ENCODE results near the gene OTOP3. TPM values are rescaled to one million over a fixed set of nuclear protein-coding genes. Genes with fewer than 3 reads are reported as not detected.
A peak's percentile ranks its signal among the peaks of the same experiment; 100 is the strongest.
"Not testable (repeated sequence)": the region's sequence is repeated elsewhere in the genome, so short reads cannot be mapped to it uniquely, and the experiment has no call there.

Gene OTOP3
- total RNA-seq, 1 donor from 2014 or later: not detected

DNA sequence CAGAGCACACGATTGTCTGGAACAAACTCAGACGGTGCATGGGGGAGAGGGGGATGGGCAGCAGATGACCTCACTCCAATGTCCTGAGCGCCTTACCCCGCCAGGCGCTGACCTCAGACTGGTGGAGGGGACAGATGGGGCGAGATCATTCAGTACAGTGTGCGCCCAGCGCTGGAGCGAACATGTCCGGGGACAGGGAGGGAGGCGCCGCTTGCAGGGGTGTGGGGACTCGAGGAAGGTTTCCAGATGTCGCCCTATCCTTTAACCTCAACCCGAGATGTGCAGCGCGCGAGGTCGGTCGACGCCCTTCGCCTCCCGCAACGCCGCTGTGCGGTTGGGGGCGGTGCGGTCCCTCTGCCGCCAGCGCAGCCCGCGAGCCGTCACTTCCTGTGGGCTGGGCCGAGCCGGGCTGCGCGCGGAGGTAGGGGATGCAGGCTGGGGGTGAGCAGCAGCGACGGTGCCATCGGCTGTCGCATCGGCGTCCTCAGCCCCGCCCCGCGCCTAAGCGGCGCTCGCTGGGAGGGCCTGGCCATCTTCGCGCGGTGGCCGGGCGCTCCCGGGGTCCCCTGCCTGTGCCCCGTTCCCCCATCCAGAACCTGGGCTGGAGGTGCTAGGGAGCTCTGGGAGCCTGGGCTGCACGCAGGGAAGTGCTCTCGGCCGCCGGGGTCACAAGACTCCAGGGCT, 46.4 kb downstream of the OTOP3 start:
- Mint-ChIP-seq H3K27ac (ENCODE audit: unreplicated experiment) (peak overlapping the region; percentile 79), H3K36me3 (ENCODE audit: low read depth, unreplicated experiment) (no peaks in the 10 kb centered on the region), H3K4me1 (ENCODE audit: unreplicated experiment) (peaks cover 6% of the 10 kb centered on the region), H3K4me3 (ENCODE audit: unreplicated experiment) (peak overlapping the region; percentile 90), H3K9me3 (ENCODE audit: unreplicated experiment) (no peaks in the 10 kb centered on the region), H3K27me3 (ENCODE audit: unreplicated experiment) (peaks cover 13% of the 10 kb centered on the region)
- peak; percentile 70 for DNase-seq (ENCODE audit: low spot score)
- TF ChIP-seq, protein P1, sequence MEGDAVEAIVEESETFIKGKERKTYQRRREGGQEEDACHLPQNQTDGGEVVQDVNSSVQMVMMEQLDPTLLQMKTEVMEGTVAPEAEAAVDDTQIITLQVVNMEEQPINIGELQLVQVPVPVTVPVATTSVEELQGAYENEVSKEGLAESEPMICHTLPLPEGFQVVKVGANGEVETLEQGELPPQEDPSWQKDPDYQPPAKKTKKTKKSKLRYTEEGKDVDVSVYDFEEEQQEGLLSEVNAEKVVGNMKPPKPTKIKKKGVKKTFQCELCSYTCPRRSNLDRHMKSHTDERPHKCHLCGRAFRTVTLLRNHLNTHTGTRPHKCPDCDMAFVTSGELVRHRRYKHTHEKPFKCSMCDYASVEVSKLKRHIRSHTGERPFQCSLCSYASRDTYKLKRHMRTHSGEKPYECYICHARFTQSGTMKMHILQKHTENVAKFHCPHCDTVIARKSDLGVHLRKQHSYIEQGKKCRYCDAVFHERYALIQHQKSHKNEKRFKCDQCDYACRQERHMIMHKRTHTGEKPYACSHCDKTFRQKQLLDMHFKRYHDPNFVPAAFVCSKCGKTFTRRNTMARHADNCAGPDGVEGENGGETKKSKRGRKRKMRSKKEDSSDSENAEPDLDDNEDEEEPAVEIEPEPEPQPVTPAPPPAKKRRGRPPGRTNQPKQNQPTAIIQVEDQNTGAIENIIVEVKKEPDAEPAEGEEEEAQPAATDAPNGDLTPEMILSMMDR (IDR thresholded peaks at IDR 0.05; ENCODE audit: unreplicated experiment): no peak

DNA sequence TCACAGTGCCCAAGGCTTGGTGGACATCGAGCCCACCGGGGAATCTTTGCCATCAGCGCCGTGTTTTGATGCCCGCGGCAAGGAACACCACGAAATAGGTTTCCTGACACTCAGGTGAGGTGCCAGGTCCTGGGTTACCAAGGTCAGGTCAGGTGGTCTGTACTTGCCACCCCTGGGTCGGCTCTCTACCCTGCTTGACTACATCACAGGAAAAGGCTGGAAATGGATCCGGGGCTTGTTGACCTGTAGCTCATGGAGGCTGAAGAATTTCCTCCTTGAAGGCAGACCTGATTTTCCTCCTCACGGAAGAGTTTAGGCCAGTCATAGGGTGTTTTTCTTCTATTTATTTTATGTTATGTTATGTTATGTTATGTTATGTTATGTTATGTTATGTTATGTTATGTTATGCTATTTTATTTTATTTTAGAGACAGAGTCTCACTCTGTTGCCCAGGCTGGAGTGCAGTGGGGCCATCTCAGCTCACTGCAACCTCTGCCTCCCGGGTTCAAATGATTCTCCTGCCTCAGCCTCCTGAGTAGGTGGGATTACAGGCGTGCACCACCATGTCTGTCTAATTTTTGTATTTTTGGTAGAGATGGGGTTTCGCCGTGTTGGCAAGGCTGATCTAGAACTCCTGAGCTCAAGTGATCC, 47.1 kb downstream of the OTOP3 start:
- peaks cover 12% of the 10 kb centered on the region for H3K27me3 Mint-ChIP-seq (ENCODE audit: unreplicated experiment)
- peak overlapping the region; percentile 87 for H3K4me3 Mint-ChIP-seq (ENCODE audit: unreplicated experiment)
- not testable (repeated sequence) for H3K4me1 Mint-ChIP-seq (ENCODE audit: unreplicated experiment); H3K36me3 Mint-ChIP-seq (ENCODE audit: low read depth, unreplicated experiment); DNase-seq (ENCODE audit: low spot score); H3K9me3 Mint-ChIP-seq (ENCODE audit: unreplicated experiment)
- H3K27ac Mint-ChIP-seq (ENCODE audit: unreplicated experiment): peak overlapping the region; percentile 59

DNA sequence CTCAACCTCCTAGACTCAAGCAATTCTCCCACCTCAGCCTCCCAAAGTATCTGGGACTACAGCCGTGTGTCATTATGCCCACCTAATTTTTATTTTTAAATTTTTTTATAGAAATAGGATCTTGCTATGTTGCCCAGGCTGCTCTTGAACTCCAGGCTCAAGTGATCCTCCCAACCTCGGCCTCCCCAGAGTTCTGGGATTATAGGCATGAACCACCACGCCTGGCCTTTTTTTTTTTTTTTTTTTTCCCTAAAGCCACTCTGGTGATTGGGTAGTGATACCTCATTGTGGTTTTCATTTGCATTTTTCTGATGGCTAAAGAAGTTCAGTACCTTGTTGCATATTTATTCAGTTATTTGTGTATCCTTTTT, 50.5 kb downstream of the OTOP3 start:
- no peak for DNase-seq (ENCODE audit: low spot score)
- TF ChIP-seq, protein P1 (IDR thresholded peaks at IDR 0.05; ENCODE audit: unreplicated experiment): no peak
- Mint-ChIP-seq H3K27me3 (ENCODE audit: unreplicated experiment) (peaks cover 7% of the 10 kb centered on the region), H3K4me1 (ENCODE audit: unreplicated experiment) (peaks cover 18% of the 10 kb centered on the region), H3K36me3 (ENCODE audit: low read depth, unreplicated experiment) (no peaks in the 10 kb centered on the region), H3K9me3 (ENCODE audit: unreplicated experiment) (no peaks in the 10 kb centered on the region), H3K27ac (ENCODE audit: unreplicated experiment) (no peak overlapping the region), H3K4me3 (ENCODE audit: unreplicated experiment) (no peak overlapping the region)

DNA sequence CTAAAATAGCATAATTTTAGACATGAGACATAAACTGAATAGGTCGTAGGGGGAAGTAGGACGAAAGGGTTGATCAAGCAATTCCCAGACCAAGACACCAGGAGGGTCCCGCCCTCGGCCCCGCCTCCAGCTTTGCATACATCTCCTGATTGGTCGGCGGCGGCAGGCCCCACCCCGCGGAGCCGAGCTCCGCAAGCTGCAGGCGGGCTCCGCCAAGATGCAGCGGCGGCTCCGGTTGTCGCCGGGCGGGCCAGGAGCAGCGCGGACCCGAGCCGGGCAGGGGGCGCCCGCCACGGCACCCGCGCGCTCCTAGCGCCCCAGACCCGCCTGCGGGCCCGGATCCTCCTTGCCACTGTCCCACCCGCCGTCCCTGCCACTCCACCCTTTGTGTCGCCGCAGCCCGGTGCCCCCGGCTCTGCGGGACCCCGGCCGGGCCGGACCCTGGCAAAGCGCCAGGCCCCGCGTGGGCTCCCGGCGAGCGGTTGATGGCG, 51.8 kb downstream of the OTOP3 start, which contains the start of gene CDR2L:
Gene CDR2L, plus strand, starts transcription at position 215 of the 491 bp plus-strand sequence. CDS start 412 bp downstream, outside the sequence.
- peaks cover 4% of the 10 kb centered on the region for H3K27me3 Mint-ChIP-seq (ENCODE audit: unreplicated experiment)
- H3K4me1 Mint-ChIP-seq (ENCODE audit: unreplicated experiment): peaks cover 21% of the 10 kb centered on the region
- H3K4me3 Mint-ChIP-seq (ENCODE audit: unreplicated experiment): peak within 1 kb of the TSS; percentile 92
- TF ChIP-seq, protein P1 (IDR thresholded peaks at IDR 0.05; ENCODE audit: unreplicated experiment): peak; percentile 1
- H3K27ac Mint-ChIP-seq (ENCODE audit: unreplicated experiment): peak within 1 kb of the TSS; percentile 91
- peak; percentile 96 for DNase-seq (ENCODE audit: low spot score)
- no peaks in the 10 kb centered on the region for H3K36me3 Mint-ChIP-seq (ENCODE audit: low read depth, unreplicated experiment)
- H3K9me3 Mint-ChIP-seq (ENCODE audit: unreplicated experiment): no peaks in the 10 kb centered on the region

DNA sequence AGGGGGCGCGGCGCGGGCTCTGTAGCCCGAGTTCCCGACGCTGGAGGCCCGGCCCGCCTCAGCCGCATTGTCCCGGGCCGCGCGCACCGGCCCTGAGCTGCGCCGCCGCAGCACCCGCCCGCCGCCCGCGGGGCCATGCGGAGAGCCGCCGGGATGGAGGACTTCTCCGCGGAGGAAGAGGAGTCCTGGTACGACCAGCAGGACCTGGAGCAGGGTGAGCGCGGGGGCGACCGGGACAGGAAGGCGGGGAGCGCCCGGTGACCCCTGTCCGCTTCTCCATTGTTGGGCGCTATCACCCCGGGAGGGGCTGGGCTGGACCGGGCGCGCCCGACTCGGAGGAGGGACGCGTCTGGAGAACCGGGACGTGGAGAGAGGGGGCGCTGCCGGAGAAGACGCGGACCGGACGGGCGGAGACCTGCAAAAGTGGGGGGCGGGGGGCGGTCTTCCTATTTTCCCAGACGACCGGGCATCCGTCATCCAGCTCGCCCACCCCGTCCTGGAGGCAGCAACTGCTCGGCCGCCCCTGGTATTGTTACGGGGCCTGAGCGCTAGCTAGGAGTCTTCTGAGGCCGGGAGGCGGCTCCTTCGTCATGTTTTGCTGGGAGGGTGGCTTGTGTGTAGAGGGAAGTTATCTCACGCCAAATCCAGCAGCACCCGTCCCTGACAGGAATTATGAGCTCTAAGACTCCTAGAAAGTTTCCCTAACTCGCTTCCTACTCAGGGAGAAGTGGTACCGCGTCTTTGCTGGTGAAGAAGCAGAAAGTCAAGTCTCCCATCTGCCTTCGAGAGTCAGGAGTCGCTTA, 52.4 kb downstream of the OTOP3 start:
- H3K27me3 Mint-ChIP-seq (ENCODE audit: unreplicated experiment): peaks cover 2% of the 10 kb centered on the region
- TF ChIP-seq, protein P1 (IDR thresholded peaks at IDR 0.05; ENCODE audit: unreplicated experiment): peak; percentile 6
- peak overlapping the region; percentile 82 for H3K27ac Mint-ChIP-seq (ENCODE audit: unreplicated experiment)
- H3K4me3 Mint-ChIP-seq (ENCODE audit: unreplicated experiment): peak overlapping the region; percentile 90
- DNase-seq (ENCODE audit: low spot score): peak; percentile 70
- H3K36me3 Mint-ChIP-seq (ENCODE audit: low read depth, unreplicated experiment): peaks cover under 1% of the 10 kb centered on the region
- H3K9me3 Mint-ChIP-seq (ENCODE audit: unreplicated experiment): no peaks in the 10 kb centered on the region
- H3K4me1 Mint-ChIP-seq (ENCODE audit: unreplicated experiment): peaks cover 22% of the 10 kb centered on the region
